Duodenal mucosa (tissue), 2 donors: ENCODE results near the gene LRRTM4.

Experiments
- H3K27ac ChIP-seq: one replicate; pipeline ENCODE4 v1.7.0; 2013; ENCODE audit warnings: low read depth, low read length
- H3K27me3 ChIP-seq, 2 donors: one replicate each; pipeline ENCODE4 v1.7.0; 2013; ENCODE audit warnings: low read length in 2 of 2, control low read depth in 1 of 2; ENCODE audit not compliant: insufficient read depth in 2 of 2, control insufficient read depth in 1 of 2
- H3K36me3 ChIP-seq, 2 donors: one replicate each; pipeline ENCODE4 v1.7.0; 2013; ENCODE audit warnings: low read length in 2 of 2, control low read depth in 1 of 2; ENCODE audit not compliant: insufficient read depth in 2 of 2, control insufficient read depth in 1 of 2
- H3K4me1 ChIP-seq, 2 donors: one replicate each; pipeline ENCODE4 v1.7.0; 2013; ENCODE audit warnings: low read length in 2 of 2, control low read depth in 1 of 2; ENCODE audit not compliant: insufficient read depth in 2 of 2, control insufficient read depth in 1 of 2
- H3K4me3 ChIP-seq, 2 donors: one replicate each; pipeline ENCODE4 v1.7.0; 2013; ENCODE audit warnings: low read length in 2 of 2, low read depth in 1 of 2
- H3K9ac ChIP-seq, 2 donors: one replicate each; pipeline ENCODE4 v1.7.0; 2013; ENCODE audit warnings: low read length in 2 of 2, low read depth in 1 of 2
- H3K9me3 ChIP-seq, 2 donors: one replicate each; pipeline ENCODE4 v1.7.0; 2013; ENCODE audit warnings: low read length in 2 of 2, control low read depth in 1 of 2; ENCODE audit not compliant: control insufficient read depth in 1 of 2

The LRRTM4 gene

GRCh38 chr2:77479895-77480294, 42.3 kb downstream of the LRRTM4 start:
- Histone ChIP-seq H3K27ac (no peak overlapping the region), H3K9ac (no peak overlapping the region), H3K27me3 (no peaks in the 10 kb centered on the region), H3K36me3 (no peaks in the 10 kb centered on the region), H3K4me1 (no peaks in the 10 kb centered on the region), H3K4me3 (no peak overlapping the region), H3K9me3 (no peaks in the 10 kb centered on the region)

DNA sequence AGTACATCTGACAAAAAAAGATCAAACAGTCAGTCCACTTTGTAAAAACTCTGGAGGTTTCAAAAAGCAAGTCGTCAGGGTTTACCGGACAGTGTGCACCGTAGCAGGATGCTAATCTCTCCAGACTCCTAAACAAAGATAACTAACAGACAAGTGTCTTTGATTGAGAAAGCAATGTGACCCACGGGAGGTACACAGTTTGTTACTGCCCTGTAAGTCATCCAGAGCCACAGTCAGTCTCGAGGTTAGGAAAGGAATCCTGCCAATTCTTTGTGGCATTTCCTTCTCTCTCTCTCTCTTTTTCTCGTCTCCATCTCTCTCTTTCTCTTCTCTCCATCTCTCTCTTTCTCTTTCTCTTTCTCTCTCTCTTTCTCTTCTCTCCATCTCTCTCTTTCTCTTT, 42.8 kb downstream of the LRRTM4 start:
- Histone ChIP-seq H3K9ac (no peak overlapping the region), H3K4me1 (no peaks in the 10 kb centered on the region), H3K9me3 (no peaks in the 10 kb centered on the region), H3K36me3 (no peaks in the 10 kb centered on the region), H3K27ac (no peak overlapping the region), H3K4me3 (no peak overlapping the region), H3K27me3 (no peaks in the 10 kb centered on the region)

DNA sequence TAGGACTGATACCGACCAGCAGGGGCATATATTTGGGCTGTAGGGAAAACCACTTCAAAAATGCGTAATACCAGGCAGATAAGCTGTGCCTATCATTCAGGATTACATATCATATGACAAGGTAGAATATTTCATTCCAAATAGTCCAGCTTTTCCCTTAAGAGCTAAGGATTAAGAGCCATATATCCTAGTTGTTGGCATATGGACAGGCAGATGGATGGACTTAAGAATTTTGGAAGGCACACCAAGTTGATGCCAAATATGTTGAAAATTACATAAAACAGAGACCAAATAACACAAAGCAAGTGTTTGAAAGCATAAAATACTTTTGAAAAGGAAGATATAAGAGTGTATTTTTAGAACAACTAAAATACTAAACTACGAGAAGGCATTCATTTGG, 52.1 kb downstream of the LRRTM4 start:
- Histone ChIP-seq H3K4me3 (no peak overlapping the region), H3K27ac (no peak overlapping the region), H3K4me1 (no peaks in the 10 kb centered on the region), H3K36me3 (no peaks in the 10 kb centered on the region), H3K27me3 (no peaks in the 10 kb centered on the region), H3K9me3 (no peaks in the 10 kb centered on the region), H3K9ac (no peak overlapping the region)

DNA sequence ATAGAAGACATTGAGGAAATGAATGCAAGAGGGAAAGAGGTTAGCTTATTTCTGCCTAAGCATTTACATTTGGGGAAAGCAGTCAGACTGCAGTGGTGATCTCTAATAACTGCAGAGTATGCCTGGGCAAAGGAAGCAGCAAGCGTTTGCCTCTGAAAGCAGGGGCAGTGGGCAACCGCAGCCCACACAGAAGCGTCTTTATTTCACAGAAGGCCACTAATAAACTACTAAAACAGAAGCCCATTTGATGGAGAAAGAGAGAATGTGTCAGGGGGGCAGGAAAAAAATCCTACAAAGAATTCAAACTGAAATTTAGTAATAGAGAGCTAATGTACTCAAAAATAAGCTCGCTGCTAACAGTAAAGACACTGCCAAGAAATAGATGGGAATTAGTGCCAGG, 53.1 kb downstream of the LRRTM4 start:
- H3K4me3 ChIP-seq, result no peak overlapping the region
- no peaks in the 10 kb centered on the region for H3K4me1 ChIP-seq
- H3K36me3 ChIP-seq, result no peaks in the 10 kb centered on the region
- no peaks in the 10 kb centered on the region for H3K27me3 ChIP-seq
- H3K27ac ChIP-seq, result no peak overlapping the region
- no peaks in the 10 kb centered on the region for H3K9me3 ChIP-seq
- no peak overlapping the region for H3K9ac ChIP-seq

GRCh38 chr2:77459840-77460239, 62.3 kb downstream of the LRRTM4 start:
- no peak overlapping the region for H3K9ac ChIP-seq
- no peak overlapping the region for H3K4me3 ChIP-seq
- H3K27ac ChIP-seq, result no peak overlapping the region
- H3K4me1 ChIP-seq, result no peaks in the 10 kb centered on the region
- H3K27me3 ChIP-seq, result no peaks in the 10 kb centered on the region
- H3K9me3 ChIP-seq, result no peaks in the 10 kb centered on the region
- no peaks in the 10 kb centered on the region for H3K36me3 ChIP-seq

DNA sequence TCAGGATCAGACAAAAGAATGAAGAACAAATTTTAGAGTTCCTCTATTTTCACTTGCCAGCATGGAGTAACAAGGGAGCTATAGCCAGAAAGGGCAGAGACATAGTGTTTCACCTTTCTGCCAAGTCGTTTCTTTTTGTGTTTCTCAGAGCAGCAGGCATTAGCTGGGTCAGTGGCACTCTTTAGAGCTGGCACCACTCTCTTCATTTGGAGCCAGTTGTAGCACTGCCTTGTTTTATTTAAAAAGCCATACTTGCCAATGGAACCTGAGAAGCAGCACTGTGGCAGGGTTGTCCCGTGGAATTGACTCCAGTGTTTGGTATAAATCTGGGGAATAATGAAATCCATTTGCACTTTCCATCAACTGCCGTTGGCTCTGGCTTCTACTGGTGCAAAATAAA, 64.0 kb downstream of the LRRTM4 start:
- Histone ChIP-seq H3K4me3 (no peak overlapping the region), H3K27me3 (no peaks in the 10 kb centered on the region), H3K36me3 (no peaks in the 10 kb centered on the region), H3K9ac (no peak overlapping the region), H3K4me1 (no peaks in the 10 kb centered on the region), H3K27ac (no peak overlapping the region), H3K9me3 (no peaks in the 10 kb centered on the region)

DNA sequence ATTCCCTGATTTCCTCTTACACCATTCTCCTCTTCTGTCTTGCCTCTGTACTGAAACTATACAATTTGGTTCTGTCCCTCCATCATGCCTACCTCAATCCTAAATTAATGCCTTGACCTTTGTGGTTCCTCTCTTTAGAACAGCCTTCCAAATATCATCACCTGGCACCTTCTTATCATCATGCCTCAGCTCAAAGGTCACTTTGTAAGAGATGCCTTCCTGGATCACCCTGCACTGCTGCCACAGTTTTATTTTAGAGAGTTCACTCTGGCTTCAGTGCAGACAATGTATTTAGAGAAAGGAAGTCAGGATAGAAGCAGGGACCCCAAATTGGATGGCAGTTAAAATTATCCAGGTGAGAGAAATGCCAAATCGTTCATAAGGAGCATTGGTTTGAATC, 64.5 kb downstream of the LRRTM4 start:
- Histone ChIP-seq H3K9me3 (no peaks in the 10 kb centered on the region), H3K4me1 (no peaks in the 10 kb centered on the region), H3K27me3 (no peaks in the 10 kb centered on the region), H3K4me3 (no peak overlapping the region), H3K9ac (no peak overlapping the region), H3K36me3 (no peaks in the 10 kb centered on the region), H3K27ac (no peak overlapping the region)

GRCh38 chr2:77443076-77443475, 79.1 kb downstream of the LRRTM4 start:
- H3K9ac ChIP-seq, result no peak overlapping the region
- H3K27ac ChIP-seq, result no peak overlapping the region
- H3K4me1 ChIP-seq, result no peaks in the 10 kb centered on the region
- H3K27me3 ChIP-seq, result no peaks in the 10 kb centered on the region
- no peaks in the 10 kb centered on the region for H3K9me3 ChIP-seq
- H3K36me3 ChIP-seq, result no peaks in the 10 kb centered on the region
- no peak overlapping the region for H3K4me3 ChIP-seq

DNA sequence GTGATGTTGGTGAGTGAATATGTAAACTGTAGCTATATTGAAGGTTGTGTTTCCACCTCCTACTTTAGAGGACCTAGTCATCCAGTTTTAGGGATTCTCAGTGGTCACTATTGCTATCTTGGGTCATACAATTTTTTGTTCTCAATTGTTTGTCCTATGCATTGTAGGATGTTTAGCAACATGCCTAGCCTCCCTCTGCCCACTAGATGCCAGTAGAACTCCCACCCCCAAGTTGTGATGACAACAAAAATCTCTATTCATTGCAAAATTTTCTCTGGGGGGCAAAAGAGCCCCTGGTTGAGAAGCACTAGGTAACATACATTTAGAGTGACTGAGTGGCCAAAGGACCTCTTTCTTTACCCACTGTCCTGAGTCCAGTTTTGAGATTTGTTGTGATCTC, 87.3 kb downstream of the LRRTM4 start:
- Histone ChIP-seq H3K27me3 (no peaks in the 10 kb centered on the region), H3K4me1 (no peaks in the 10 kb centered on the region), H3K9ac (no peak overlapping the region), H3K36me3 (no peaks in the 10 kb centered on the region), H3K9me3 (no peaks in the 10 kb centered on the region), H3K4me3 (no peak overlapping the region), H3K27ac (no peak overlapping the region)

DNA sequence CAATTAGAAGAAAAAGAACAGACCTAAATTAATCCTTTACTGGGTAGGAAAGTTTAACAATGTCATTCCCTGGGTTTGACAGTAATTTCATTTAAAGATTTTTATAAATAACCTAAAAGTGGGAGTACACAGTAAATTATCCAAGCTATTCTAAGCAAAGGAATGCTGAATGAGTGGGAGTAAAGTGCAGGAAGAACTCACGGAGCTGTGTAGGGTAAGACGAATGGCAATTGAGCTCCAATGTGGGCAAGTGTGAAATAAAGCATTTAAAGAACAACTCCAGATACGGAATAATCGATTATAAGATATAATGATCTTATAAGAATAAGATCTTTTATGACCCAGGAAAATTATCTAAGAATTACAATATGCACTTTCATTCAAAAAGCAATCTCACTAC, 93.2 kb downstream of the LRRTM4 start:
- H3K4me3 ChIP-seq, result no peak overlapping the region
- no peak overlapping the region for H3K27ac ChIP-seq
- H3K9me3 ChIP-seq, result no peaks in the 10 kb centered on the region
- H3K4me1 ChIP-seq, result no peaks in the 10 kb centered on the region
- no peaks in the 10 kb centered on the region for H3K27me3 ChIP-seq
- no peaks in the 10 kb centered on the region for H3K36me3 ChIP-seq
- H3K9ac ChIP-seq, result no peak overlapping the region

DNA sequence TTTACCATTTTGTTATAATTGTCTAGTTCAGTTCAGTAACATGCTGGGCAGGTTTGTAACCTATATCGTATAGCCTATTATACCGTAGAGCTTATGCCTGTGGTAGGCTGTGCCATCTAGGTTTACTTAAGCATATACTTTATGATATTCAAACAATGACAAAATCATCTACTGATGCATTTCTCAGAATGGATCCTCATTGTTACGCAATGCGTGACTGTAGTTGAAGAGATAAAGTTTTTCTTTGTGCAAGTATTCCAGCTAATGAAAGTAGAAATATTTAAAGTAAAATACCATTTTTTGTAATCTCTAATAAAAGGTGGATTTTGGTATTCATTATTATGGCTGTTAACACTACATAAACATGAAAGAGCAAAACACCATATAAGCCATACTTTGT, 100.2 kb downstream of the LRRTM4 start:
- peaks cover 0 to 4% of the 10 kb centered on the region in 2 donors for H3K9me3 ChIP-seq
- H3K4me1 ChIP-seq, result no peaks in the 10 kb centered on the region
- no peaks in the 10 kb centered on the region for H3K27me3 ChIP-seq
- no peaks in the 10 kb centered on the region for H3K36me3 ChIP-seq
- H3K27ac ChIP-seq, result no peak overlapping the region
- H3K4me3 ChIP-seq, result no peak overlapping the region
- H3K9ac ChIP-seq, result no peak overlapping the region
